DMS153 (cell line): ENCODE data around the gene HBEGF.
"Not testable (repeated sequence)": the region's sequence is repeated elsewhere in the genome, so short reads cannot be mapped to it uniquely, and the experiment has no call there.

Source experiments
- DNase-seq: peaks from one replicate; lab custom pipeline; 2025; lab: John Stamatoyannopoulos, UW

HBEGF gene

DNA sequence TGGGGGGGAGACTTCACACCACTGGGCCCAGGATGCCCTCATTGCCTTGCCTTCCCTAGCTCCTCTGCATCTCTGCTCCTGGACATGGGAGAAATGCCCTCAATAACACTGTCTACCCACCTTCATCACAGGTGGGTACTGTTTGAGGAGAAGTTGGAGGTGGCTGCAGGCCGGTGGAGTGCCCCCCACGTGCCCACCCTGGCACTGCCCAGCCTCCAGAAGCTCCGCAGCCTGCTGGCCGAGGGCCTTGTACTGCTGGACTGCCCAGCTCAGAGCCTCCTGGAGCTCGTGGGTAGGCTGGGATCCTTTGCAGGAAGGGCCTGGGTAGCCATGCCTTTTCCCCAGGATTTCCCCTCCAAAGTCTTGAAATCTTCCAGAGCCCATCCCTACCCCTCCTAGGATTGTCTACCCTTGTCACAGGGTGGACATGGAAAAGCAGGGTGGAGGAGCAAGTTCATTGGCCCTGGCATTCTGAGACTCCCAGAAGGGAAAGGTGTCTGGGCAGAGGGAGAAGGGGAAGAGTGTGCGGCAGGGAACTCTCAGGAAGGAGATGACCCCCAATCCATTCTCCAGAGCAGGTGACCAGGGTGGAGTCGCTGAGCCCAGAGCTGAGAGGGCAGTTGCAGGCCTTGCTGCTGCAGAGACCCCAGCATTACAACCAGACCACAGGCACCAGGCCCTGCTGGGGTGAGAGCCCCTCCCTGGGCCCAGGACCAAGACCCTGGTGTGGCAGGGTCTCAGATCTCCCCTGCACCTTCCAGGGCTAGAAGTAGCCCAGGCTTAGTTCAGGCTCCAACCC is 14.5 kb upstream of the HBEGF start:
- DNase-seq, result no peak

DNA sequence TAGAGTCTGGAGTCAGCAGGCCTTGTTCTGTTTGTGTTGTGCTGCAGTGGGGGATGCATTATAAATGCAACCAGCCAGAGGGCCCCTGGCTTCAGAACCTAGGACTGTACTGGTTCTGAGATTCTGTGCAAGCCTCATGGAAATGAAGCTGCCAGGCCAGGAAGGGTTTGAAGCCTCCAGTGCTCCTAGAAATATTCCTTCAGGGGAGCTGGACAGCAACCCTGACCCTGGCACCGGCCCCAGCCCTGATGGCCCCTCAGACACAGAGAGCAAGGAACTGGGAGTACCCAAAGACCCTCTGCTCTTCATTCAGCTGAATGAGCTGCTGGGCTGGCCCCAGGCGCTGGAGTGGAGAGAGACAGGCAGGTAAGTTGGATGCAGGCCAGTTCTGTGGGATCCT is 13.7 kb upstream of the HBEGF start, which contains the start of gene SLC4A9:
Gene SLC4A9 (plus strand): TSS at position 94 of the 400 bp plus-strand sequence. CDS start 43 bp downstream, at position 137.
- DNase-seq, result no peak

GRCh38 chr5:140358738-140359310 is 12.4 kb upstream of the HBEGF start:
- DNase-seq, result no peak

- peak; percentile 20 for DNase-seq
Measured at GRCh38 chr5:140357726-140358093, 11.3 kb upstream of the HBEGF start.

DNA sequence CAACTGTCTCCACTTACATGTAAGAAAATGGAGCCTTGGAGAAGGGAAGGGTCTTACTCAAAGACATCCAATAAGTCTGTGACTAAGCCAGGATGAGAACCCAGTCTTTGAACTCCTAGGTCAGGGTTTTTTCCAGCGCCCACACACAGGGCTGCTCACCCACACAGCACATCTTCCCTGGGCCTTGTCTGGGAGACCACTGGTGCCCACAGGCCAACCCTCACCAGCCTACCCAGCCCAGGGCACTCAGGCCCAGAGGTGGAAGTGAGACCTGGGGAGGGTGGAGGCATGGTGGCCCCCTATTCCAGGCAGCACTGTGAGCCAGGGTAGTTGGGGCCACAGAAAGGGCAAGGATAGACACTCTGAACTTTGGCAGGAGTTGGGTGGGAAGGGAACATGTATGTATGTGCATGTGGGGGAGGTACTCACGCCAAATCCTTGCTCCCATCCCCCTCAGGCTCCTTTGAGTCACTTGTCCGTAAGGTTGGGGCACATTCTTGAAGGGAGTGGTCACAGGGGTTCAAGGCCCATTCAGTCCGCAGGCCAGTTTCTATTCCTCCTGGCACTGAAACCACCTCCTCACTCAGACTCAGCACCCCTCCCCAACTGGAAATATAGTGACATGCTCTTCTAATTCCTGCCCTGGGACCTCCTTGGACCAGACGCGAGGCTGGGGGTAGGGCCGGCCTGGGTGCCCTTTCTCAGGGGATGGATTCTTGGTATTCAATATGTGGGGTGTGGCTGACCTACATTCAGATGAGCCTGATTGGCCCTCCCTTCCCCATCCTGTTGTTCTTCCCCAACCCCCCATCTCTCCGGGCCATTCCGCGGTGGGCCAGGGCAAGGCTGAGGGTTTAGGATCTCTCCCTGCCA is 10.7 kb upstream of the HBEGF start:
- DNase-seq, result no peak

GRCh38 chr5:140355546-140355945 is 9.1 kb upstream of the HBEGF start:
- DNase-seq, result no peak

- DNase-seq, result no peak
Measured at GRCh38 chr5:140351609-140352334, 5.4 kb upstream of the HBEGF start.

GRCh38 chr5:140349244-140349643 is 2.8 kb upstream of the HBEGF start:
- no peak for DNase-seq

- no peak for DNase-seq
Measured at GRCh38 chr5:140348104-140348503, 1.7 kb upstream of the HBEGF start.

- DNase-seq, result no peak
Measured at GRCh38 chr5:140347360-140347759, 957 bp upstream of the HBEGF start.

GRCh38 chr5:140345919-140346347 is 470 bp downstream of the HBEGF start:
- DNase-seq, result no peak

GRCh38 chr5:140344683-140345423 is 1.6 kb downstream of the HBEGF start:
- DNase-seq, result no peak

DNA sequence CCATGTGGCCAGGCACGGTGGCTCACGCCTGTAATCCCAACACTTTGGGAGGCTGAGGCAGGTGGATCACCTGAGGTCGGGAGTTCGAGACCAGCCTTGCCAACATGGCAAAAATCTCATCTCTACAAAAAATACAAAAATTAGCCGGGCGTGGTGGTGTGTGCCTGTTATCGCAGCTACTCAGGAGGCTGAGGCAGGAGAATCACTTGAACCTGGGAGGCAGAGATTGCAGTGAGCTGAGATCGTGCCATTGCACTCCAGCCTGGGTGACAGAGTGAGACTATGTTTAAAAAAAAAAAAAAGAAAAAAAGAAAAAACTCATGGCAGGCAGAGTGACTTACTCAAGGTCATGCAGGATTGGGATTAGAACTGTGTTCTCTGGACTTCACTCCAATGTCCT is 2.6 kb downstream of the HBEGF start:
- not testable (repeated sequence) for DNase-seq

DNA sequence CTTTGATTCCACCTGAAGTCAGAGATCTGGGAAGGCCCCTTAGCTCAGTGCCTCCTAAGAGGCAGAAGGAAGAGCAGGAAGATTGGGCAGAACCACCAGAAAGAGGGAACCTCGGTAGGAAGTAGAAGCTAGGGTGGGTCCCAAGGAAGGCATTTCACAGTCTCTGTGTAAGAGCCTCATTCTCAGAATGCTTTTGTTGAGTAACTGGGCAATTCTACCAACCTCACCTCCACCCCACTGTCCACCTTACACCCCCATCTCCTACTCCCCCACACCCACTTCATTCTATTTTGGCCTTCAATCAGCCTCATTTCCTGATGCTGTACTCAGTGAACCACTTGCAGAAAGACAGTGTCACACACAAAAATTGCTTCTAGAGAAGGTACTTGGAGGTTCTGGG is 3.5 kb downstream of the HBEGF start:
- no peak for DNase-seq

DNA sequence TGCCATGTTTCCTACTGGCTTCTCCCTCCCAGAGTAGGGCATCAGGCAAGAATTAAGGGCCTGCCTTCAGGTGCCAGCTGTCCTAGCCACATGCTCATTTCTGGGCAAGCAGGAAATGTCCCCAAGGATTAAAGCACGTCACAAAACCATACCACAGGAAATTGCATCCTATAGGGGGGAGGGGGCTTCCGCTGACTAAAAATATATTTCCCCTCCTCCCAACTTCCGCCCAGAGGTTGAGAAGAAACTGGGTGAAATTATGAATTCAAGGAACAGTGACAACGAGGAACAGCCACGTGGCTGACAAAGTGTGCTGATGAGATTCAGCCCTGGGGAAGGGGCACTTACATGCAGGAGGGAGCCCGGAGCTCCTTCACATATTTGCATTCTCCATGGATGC is 4.1 kb downstream of the HBEGF start:
- no peak for DNase-seq

- no peak for DNase-seq
Measured at GRCh38 chr5:140341591-140341990, 4.8 kb downstream of the HBEGF start.

GRCh38 chr5:140340605-140341121 is 5.7 kb downstream of the HBEGF start:
- DNase-seq, result no peak

- no peak for DNase-seq
Measured at GRCh38 chr5:140339636-140340035, 6.8 kb downstream of the HBEGF start.

GRCh38 chr5:140338908-140339307 is 7.5 kb downstream of the HBEGF start:
- no peak for DNase-seq

DNA sequence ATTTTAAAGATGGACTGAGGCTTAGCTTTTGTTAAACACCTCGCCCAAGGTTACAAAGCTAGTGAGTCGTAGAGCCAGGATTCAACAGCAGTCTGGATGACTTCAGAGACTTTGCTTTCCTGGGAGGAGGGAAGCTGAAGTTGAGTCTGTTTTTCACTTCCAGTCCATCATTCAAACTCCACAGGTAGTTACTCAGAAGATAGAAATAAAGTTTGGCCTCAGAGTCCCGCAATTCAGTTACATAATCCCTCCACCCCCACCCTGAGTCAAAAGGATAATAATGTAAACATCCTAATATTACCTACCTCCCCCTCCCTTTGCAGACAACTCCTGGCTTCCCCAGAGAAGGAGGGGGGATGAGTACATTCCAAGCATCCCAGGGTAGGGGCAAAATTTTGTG is 8.1 kb downstream of the HBEGF start:
- no peak for DNase-seq

GRCh38 chr5:140337880-140338279 is 8.5 kb downstream of the HBEGF start:
- DNase-seq, result no peak
